ENCODE measurements around the gene CCDC187. TPM values are rescaled to one million over a fixed set of nuclear protein-coding genes. Genes with fewer than 3 reads are reported as not detected.

Gene CCDC187
- total and polyA plus RNA-seq, 2 donors: 0.23 to 0.24 TPM

DNA sequence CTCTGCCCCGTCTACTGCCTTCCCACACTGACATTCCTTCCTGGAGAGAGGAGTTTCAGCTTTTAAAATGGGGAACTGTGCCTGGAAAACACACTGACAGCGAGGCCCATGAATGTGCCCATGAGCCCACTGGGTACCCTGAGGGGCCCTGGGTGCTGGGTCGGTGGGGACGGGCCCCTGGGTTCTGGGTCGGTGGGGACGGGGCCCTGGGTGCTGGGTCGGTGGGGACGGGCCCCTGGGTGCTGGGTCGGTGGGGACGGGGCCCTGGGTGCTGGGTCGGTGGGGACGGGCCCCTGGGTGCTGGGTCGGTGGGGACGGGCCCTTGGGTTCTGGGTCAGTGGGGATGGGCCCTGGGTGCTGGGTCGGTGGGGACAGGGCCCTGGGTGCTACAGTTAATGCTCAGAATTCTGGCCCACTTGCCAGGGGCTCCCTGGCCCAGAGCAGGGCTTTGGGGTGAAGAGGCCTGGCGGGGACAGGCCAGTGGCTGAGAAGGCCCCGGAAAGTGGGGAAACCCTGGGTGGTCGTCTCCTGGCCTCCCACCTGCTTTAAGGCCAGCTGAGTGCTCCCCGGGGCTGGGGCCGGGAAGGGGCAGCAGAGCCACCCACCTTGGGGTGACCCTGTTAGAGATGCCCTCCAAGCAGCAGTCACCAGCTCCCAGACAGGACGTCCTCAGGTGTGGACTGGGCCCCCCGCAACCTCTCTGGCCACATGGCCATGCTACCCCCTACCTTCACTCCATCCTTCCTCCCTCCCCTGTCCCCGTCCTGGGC lies 25.9 kb upstream of the CCDC187 start:
- WGBS: 93% methylated on average over 23 of the region's 23 CpGs
- peaks cover 0 to 21% of the 10 kb centered on the region in 2 donors for H3K27me3 ChIP-seq (ENCODE audit: control insufficient read depth in 2 of 2, insufficient read depth in 1 of 2, low read length in 1 of 2)
- no peak for DNase-seq (ENCODE audit: low read depth in 6 of 9, low spot score in 9 of 9)
- no peak overlapping the region for H3K4me3 ChIP-seq (ENCODE audit: low read length in 2 of 2)
- peaks cover 24 to 71% of the 10 kb centered on the region in 2 donors for H3K4me1 ChIP-seq (ENCODE audit: control insufficient read depth in 2 of 2, insufficient read depth in 2 of 2, low read length in 2 of 2)
- H3K9me3 ChIP-seq (ENCODE audit: control insufficient read depth in 2 of 2, insufficient read depth in 1 of 2, low read length in 1 of 2): no peaks in the 10 kb centered on the region
- H3K36me3 ChIP-seq (ENCODE audit: control insufficient read depth in 2 of 2, insufficient read depth in 2 of 2, low read length in 1 of 2): no peaks in the 10 kb centered on the region
- no peak overlapping the region for H3K27ac ChIP-seq (ENCODE audit: low read depth in 1 of 2, low read length in 1 of 2)

DNA sequence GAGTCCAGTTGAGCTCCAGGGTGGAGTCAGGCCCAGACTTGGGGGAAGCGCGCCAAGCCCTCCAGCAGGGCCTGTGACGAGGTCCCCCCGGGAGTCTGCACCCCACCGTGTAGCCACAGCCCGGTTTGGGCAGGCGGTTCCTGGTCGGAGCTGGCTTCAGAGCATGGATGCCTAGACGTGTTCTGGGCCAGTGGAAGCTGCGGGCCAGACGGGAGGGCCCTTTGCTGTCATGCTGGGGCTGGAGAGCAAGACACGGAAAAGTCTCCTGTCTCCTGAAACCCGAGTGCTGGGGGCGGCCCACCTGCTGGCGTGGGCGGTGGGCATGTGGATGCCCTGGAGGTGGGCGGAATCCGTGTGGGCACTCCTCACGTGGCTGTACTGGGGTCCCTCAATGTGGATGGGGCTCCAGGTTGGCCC lies 25.3 kb upstream of the CCDC187 start:
- no peaks in the 10 kb centered on the region for H3K9me3 ChIP-seq (ENCODE audit: control insufficient read depth in 2 of 2, insufficient read depth in 1 of 2, low read length in 1 of 2)
- H3K4me1 ChIP-seq (ENCODE audit: control insufficient read depth in 2 of 2, insufficient read depth in 2 of 2, low read length in 2 of 2): peaks cover 24 to 77% of the 10 kb centered on the region in 2 donors
- peak overlapping the region in 1 of 2 donors; percentile 42 for H3K4me3 ChIP-seq (ENCODE audit: low read length in 2 of 2)
- WGBS: 87% methylated on average over 19 of the region's 19 CpGs
- peaks cover 0 to 21% of the 10 kb centered on the region in 2 donors for H3K27me3 ChIP-seq (ENCODE audit: control insufficient read depth in 2 of 2, insufficient read depth in 1 of 2, low read length in 1 of 2)
- DNase-seq (ENCODE audit: low read depth in 6 of 9, low spot score in 9 of 9): no peak
- H3K36me3 ChIP-seq (ENCODE audit: control insufficient read depth in 2 of 2, insufficient read depth in 2 of 2, low read length in 1 of 2): no peaks in the 10 kb centered on the region
- H3K27ac ChIP-seq (ENCODE audit: low read depth in 1 of 2, low read length in 1 of 2): no peak overlapping the region

DNA sequence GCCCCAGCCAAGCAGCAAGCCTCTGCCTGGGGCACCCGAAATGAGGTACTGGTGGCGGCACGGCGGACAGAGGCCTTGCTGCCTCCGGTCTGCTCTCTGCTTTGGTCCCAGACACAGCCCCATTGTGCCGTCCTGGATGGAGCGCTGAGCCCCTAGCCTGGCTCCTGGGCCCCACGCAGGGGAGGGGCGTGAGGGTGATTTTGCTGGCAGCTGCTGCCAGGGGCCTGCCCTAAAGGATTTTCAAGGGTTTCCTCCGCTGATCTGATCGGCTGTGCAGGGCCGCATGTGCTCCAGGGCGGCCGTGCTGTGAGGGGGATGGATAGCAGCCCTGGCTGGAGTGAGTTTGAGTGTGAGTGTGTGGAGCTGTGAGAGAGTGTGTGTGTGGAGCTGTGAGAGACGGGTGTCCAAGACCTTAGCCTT lies 24.7 kb upstream of the CCDC187 start:
- DNase-seq (ENCODE audit: low read depth in 6 of 9, low spot score in 9 of 9): peak in 1 of 9 donors; percentile 57
- Histone ChIP-seq H3K27me3 (ENCODE audit: control insufficient read depth in 2 of 2, insufficient read depth in 1 of 2, low read length in 1 of 2) (peaks cover 0 to 21% of the 10 kb centered on the region in 2 donors), H3K9me3 (ENCODE audit: control insufficient read depth in 2 of 2, insufficient read depth in 1 of 2, low read length in 1 of 2) (no peaks in the 10 kb centered on the region), H3K4me3 (ENCODE audit: low read length in 2 of 2) (peak overlapping the region; percentile 42 to 70), H3K4me1 (ENCODE audit: control insufficient read depth in 2 of 2, insufficient read depth in 2 of 2, low read length in 2 of 2) (peaks cover 24 to 82% of the 10 kb centered on the region in 2 donors), H3K27ac (ENCODE audit: low read depth in 1 of 2, low read length in 1 of 2) (peak overlapping the region in 1 of 2 donors; percentile 41), H3K36me3 (ENCODE audit: control insufficient read depth in 2 of 2, insufficient read depth in 2 of 2, low read length in 1 of 2) (no peaks in the 10 kb centered on the region)
- WGBS: 15% methylated on average over 15 of the region's 15 CpGs

DNA sequence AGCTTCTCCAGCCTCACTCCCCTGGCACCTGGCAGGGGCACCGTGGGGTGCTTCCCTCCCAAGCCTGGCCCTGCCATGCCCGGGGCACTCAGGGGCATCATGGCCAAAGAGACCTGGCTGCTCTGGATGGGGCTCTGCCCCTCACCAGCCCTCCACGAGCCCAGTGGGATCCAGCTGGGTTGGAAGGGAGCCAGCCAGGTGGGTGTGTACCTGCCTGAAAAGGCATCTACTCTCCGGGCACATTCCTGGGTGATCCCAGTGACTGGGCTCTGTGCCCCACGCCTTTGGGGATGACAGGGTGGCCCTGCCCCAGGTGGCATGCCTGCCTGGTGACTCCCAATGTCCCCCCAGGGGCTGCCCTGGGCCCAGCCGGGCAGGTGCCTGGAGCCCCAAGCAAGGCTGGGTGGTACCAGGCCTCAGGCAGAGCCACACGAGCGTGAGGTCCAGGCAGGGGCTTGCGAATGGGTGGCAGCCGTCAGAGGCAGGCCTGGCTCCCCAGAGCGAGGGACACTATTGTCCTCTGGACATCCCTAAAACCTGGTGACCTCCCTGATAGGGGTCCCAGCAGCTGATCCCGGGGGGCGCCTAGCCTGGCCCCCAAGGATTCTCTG lies 24.2 kb upstream of the CCDC187 start:
- H3K4me3 ChIP-seq (ENCODE audit: low read length in 2 of 2): peak overlapping the region; percentile 42 to 70
- peaks cover 0 to 21% of the 10 kb centered on the region in 2 donors for H3K27me3 ChIP-seq (ENCODE audit: control insufficient read depth in 2 of 2, insufficient read depth in 1 of 2, low read length in 1 of 2)
- no peaks in the 10 kb centered on the region for H3K36me3 ChIP-seq (ENCODE audit: control insufficient read depth in 2 of 2, insufficient read depth in 2 of 2, low read length in 1 of 2)
- WGBS: 22% methylated on average over 13 of the region's 13 CpGs
- H3K27ac ChIP-seq (ENCODE audit: low read depth in 1 of 2, low read length in 1 of 2): peak overlapping the region in 1 of 2 donors; percentile 41
- peaks cover 26 to 82% of the 10 kb centered on the region in 2 donors for H3K4me1 ChIP-seq (ENCODE audit: control insufficient read depth in 2 of 2, insufficient read depth in 2 of 2, low read length in 2 of 2)
- H3K9me3 ChIP-seq (ENCODE audit: control insufficient read depth in 2 of 2, insufficient read depth in 1 of 2, low read length in 1 of 2): no peaks in the 10 kb centered on the region
- DNase-seq (ENCODE audit: low read depth in 6 of 9, low spot score in 9 of 9): no peak

DNA sequence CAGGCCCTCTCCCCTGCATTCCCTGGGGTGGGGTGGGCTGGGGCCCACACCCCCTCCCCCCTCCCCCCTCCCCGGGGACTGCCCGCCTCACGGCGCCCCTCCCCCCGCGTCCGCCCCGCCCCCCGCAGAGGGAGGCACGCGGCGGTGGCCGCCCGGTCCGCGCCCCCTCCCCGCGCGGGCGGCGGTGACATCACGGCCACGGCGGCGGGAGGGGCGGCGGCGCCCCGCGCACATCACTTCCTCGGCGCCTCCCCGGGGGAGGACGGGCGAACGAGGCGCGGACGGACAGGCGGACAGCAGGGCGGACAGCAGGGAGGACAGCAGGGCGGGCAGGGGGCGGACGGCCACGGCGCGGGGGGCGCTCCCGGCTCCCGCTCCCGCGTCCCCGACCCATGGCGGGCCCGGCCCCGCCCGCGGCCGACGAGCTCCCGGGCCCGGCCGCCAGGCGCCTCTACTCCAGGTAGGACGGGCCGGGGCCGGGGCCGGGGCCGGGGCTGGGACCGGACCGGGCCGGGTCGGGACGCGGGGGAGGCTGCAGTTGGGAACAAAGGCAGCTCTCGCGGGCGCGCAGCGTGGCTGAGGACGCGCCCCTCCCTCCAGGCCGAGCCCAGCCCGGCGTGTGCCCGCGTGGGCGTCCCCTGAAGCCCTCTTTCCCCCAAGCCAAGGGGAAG lies 23.5 kb upstream of the CCDC187 start, which contains the start of gene GPSM1:
GPSM1 (plus strand) TSS at position 236 of the 671 bp plus-strand sequence; CDS start at position 393, 157 bp downstream.
- peak within 1 kb of the TSS; percentile 42 to 70 for H3K4me3 ChIP-seq (ENCODE audit: low read length in 2 of 2)
- H3K27ac ChIP-seq (ENCODE audit: low read depth in 1 of 2, low read length in 1 of 2): peak within 1 kb of the TSS in 1 of 2 donors; percentile 78
- no peaks in the 10 kb centered on the region for H3K9me3 ChIP-seq (ENCODE audit: control insufficient read depth in 2 of 2, insufficient read depth in 1 of 2, low read length in 1 of 2)
- peaks cover 0 to 21% of the 10 kb centered on the region in 2 donors for H3K27me3 ChIP-seq (ENCODE audit: control insufficient read depth in 2 of 2, insufficient read depth in 1 of 2, low read length in 1 of 2)
- H3K36me3 ChIP-seq (ENCODE audit: control insufficient read depth in 2 of 2, insufficient read depth in 2 of 2, low read length in 1 of 2): no peaks in the 10 kb centered on the region
- under 1% methylated on average over 79 of the region's 88 CpGs for WGBS
- DNase-seq (ENCODE audit: low read depth in 6 of 9, low spot score in 9 of 9): peak in 2 of 9 donors; percentile 47
- H3K4me1 ChIP-seq (ENCODE audit: control insufficient read depth in 2 of 2, insufficient read depth in 2 of 2, low read length in 2 of 2): peaks cover 26 to 82% of the 10 kb centered on the region in 2 donors

DNA sequence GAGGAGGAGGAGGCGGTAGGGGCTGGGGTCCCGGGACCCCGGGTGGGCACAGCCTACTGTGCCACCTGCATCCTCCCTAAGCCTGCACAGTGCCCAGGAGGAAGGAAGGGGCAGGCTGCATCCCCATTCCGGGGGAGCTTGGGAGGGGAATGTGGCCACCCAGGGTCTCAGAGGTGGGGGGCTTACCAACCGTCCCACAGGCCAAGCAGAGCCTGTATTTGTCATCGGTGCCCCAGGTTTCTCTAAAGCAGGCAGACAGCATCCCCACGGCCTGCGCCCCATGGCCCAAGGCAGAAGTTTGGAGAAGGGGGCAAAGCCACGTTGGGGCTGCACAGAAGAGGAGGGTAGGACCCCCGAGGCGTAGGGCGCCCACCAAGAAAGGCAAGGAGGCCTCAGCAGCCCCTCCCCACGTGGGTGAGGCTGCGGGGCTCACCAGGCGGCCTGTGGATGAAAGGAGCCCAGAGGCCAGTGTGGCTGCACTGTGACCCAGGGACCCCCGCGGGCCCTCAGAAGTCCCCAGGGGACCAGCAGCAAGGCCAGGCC lies 22.9 kb upstream of the CCDC187 start:
- peaks cover 0 to 21% of the 10 kb centered on the region in 2 donors for H3K27me3 ChIP-seq (ENCODE audit: control insufficient read depth in 2 of 2, insufficient read depth in 1 of 2, low read length in 1 of 2)
- H3K4me1 ChIP-seq (ENCODE audit: control insufficient read depth in 2 of 2, insufficient read depth in 2 of 2, low read length in 2 of 2): peaks cover 26 to 81% of the 10 kb centered on the region in 2 donors
- WGBS: 18% methylated on average over 17 of the region's 17 CpGs
- H3K36me3 ChIP-seq (ENCODE audit: control insufficient read depth in 2 of 2, insufficient read depth in 2 of 2, low read length in 1 of 2): no peaks in the 10 kb centered on the region
- DNase-seq (ENCODE audit: low read depth in 6 of 9, low spot score in 9 of 9): no peak
- H3K4me3 ChIP-seq (ENCODE audit: low read length in 2 of 2): peak overlapping the region; percentile 8 to 70
- H3K9me3 ChIP-seq (ENCODE audit: control insufficient read depth in 2 of 2, insufficient read depth in 1 of 2, low read length in 1 of 2): no peaks in the 10 kb centered on the region
- H3K27ac ChIP-seq (ENCODE audit: low read depth in 1 of 2, low read length in 1 of 2): peak overlapping the region in 1 of 2 donors; percentile 78

- peaks cover 0 to 4% of the 10 kb centered on the region in 2 donors for H3K9me3 ChIP-seq (ENCODE audit: control insufficient read depth in 2 of 2, insufficient read depth in 1 of 2, low read length in 1 of 2)
- H3K27ac ChIP-seq (ENCODE audit: low read depth in 1 of 2, low read length in 1 of 2): peak overlapping the region in 1 of 2 donors; percentile 78
- WGBS: 13% methylated on average over 28 of the region's 28 CpGs
- H3K4me1 ChIP-seq (ENCODE audit: control insufficient read depth in 2 of 2, insufficient read depth in 2 of 2, low read length in 2 of 2): peaks cover 26 to 81% of the 10 kb centered on the region in 2 donors
- peaks cover 0 to 21% of the 10 kb centered on the region in 2 donors for H3K27me3 ChIP-seq (ENCODE audit: control insufficient read depth in 2 of 2, insufficient read depth in 1 of 2, low read length in 1 of 2)
- H3K4me3 ChIP-seq (ENCODE audit: low read length in 2 of 2): no peak overlapping the region
- no peak for DNase-seq (ENCODE audit: low read depth in 6 of 9, low spot score in 9 of 9)
- no peaks in the 10 kb centered on the region for H3K36me3 ChIP-seq (ENCODE audit: control insufficient read depth in 2 of 2, insufficient read depth in 2 of 2, low read length in 1 of 2)
These were observed 22.3 kb upstream of the CCDC187 start for GRCh38 chr9:136326061-136326760.

GRCh38 chr9:136325358-136325757 lies 21.5 kb upstream of the CCDC187 start:
- Histone ChIP-seq H3K4me1 (ENCODE audit: control insufficient read depth in 2 of 2, insufficient read depth in 2 of 2, low read length in 2 of 2) (peaks cover 26 to 73% of the 10 kb centered on the region in 2 donors), H3K27me3 (ENCODE audit: control insufficient read depth in 2 of 2, insufficient read depth in 1 of 2, low read length in 1 of 2) (peaks cover 0 to 21% of the 10 kb centered on the region in 2 donors)
- WGBS: 96% methylated on average over 13 of the region's 13 CpGs

More at GRCh38 chr9:136325358-136325757, 21.5 kb upstream of the CCDC187 start:
- Histone ChIP-seq H3K9me3 (ENCODE audit: control insufficient read depth in 2 of 2, insufficient read depth in 1 of 2, low read length in 1 of 2) (peaks cover 0 to 4% of the 10 kb centered on the region in 2 donors), H3K27ac (ENCODE audit: low read depth in 1 of 2, low read length in 1 of 2) (no peak overlapping the region), H3K36me3 (ENCODE audit: control insufficient read depth in 2 of 2, insufficient read depth in 2 of 2, low read length in 1 of 2) (no peaks in the 10 kb centered on the region), H3K4me3 (ENCODE audit: low read length in 2 of 2) (no peak overlapping the region)
- no peak for DNase-seq (ENCODE audit: low read depth in 6 of 9, low spot score in 9 of 9)

Data from thymus (tissue), 11 donors.